Peyer's patch (tissue), 4 donors: ENCODE measurements around the gene LGI1.

ENCODE experiments used
- CTCF ChIP-seq, 6 experiments: fragments of 450-650 bp in 4 of 6; fragments of 200-600 bp in 2 of 6; sonication (generic) in 1 of 6; IDR thresholded peaks; one replicate each; pipeline ENCODE4 v1.5.1; 2017 to 2019; ENCODE audit warnings: antibody characterized with exemption in 6 of 6, mild to moderate bottlenecking in 3 of 6, moderate library complexity in 1 of 6
- POLR2A ChIP-seq, 2 donors: fragments of 450-650 bp; IDR thresholded peaks; one replicate each; pipeline ENCODE4 v1.5.1; 2017; ENCODE audit warnings: antibody characterized with exemption in 2 of 2, mild to moderate bottlenecking in 2 of 2, moderate library complexity in 2 of 2

- TF ChIP-seq POLR2A (IDR thresholded peaks at IDR 0.05) (no peak), CTCF (IDR thresholded peaks at IDR 0.05) (no peak)
These were observed 61.8 kb downstream of the LGI1 start for GRCh38 chr10:93819520-93819919.
